Skin of body (tissue), 2 donors: ENCODE data around the gene SLC22A14. TPM values are rescaled to one million over a fixed set of nuclear protein-coding genes. Genes with fewer than 3 reads are reported as not detected.

Experiments
- small RNA-seq: library from RNA; depleted of rRNA; stranded (forward); fragments of <200 nt; gene quantifications from one replicate; pipeline ENCODE3, GENCODE V24; 2014; ENCODE audit warnings: low replicate concordance
- total RNA-seq: library from RNA; depleted of rRNA; stranded (reverse); fragments of >200 nt; gene quantifications from one replicate; pipeline ENCODE4 v1.2.3, GENCODE V29; 2014

The SLC22A14 gene
- total RNA-seq, 1 donor from 2014 or later: 0.30 TPM

Small RNAs within 50 kb of the gene (small RNA-seq; reads per million reads assigned to genes)
- not detected for gene RNU6-235P

Other genes with a start within 250 kb of the SLC22A14 start
- gene DLEC1, start 243.1 kb upstream of the SLC22A14 start, total RNA-seq: 0.49 TPM
- gene ACAA1, start 145.2 kb upstream of the SLC22A14 start, total RNA-seq: 47.8 TPM
- 10.5 TPM for gene MYD88, start 143.6 kb upstream of the SLC22A14 start, total RNA-seq
- gene OXSR1, start 116.8 kb upstream of the SLC22A14 start, total RNA-seq: 41.1 TPM
- gene SLC22A13, start 16.5 kb upstream of the SLC22A14 start, total RNA-seq: 0.30 TPM
- gene XYLB, start 64.5 kb downstream of the SLC22A14 start, total RNA-seq: 5.6 TPM
- gene ACVR2B, start 171.6 kb downstream of the SLC22A14 start, total RNA-seq: 9.0 TPM
- gene EXOG, start 214.0 kb downstream of the SLC22A14 start, total RNA-seq: 11.0 TPM